GM12875 (cell line): ENCODE data around the gene ASPHD1.

Source experiments
- H3K4me3 ChIP-seq: one replicate; pipeline ENCODE4 v1.5.1; 2011; ENCODE audit warnings: low read depth, low read length, control low read depth
- CTCF ChIP-seq: IDR thresholded peaks from 2 replicates; pipeline ENCODE4 v1.5.1; 2011; ENCODE audit warnings: low read depth, mild to moderate bottlenecking, control low read depth, inconsistent platforms, low read length, moderate library complexity, borderline replicate concordance; ENCODE audit not compliant: insufficient read depth

ASPHD1 gene

GRCh38 chr16:29950806-29951461, 50.6 kb downstream of the ASPHD1 start:
- H3K4me3 ChIP-seq, result no peak overlapping the region
- no peak for TF ChIP-seq CTCF

- no peak for TF ChIP-seq CTCF
- no peak overlapping the region for H3K4me3 ChIP-seq
Observed at GRCh38 chr16:29951625-29952365, 51.5 kb downstream of the ASPHD1 start.
